ENCODE measurements around the gene TTC21A. TPM values are rescaled to one million over a fixed set of nuclear protein-coding genes. Genes with fewer than 3 reads are reported as not detected.

Gene TTC21A
- total RNA-seq, 3 donors from 2014 or later, result 5.9 to 16.1 (median 13.1) TPM

DNA sequence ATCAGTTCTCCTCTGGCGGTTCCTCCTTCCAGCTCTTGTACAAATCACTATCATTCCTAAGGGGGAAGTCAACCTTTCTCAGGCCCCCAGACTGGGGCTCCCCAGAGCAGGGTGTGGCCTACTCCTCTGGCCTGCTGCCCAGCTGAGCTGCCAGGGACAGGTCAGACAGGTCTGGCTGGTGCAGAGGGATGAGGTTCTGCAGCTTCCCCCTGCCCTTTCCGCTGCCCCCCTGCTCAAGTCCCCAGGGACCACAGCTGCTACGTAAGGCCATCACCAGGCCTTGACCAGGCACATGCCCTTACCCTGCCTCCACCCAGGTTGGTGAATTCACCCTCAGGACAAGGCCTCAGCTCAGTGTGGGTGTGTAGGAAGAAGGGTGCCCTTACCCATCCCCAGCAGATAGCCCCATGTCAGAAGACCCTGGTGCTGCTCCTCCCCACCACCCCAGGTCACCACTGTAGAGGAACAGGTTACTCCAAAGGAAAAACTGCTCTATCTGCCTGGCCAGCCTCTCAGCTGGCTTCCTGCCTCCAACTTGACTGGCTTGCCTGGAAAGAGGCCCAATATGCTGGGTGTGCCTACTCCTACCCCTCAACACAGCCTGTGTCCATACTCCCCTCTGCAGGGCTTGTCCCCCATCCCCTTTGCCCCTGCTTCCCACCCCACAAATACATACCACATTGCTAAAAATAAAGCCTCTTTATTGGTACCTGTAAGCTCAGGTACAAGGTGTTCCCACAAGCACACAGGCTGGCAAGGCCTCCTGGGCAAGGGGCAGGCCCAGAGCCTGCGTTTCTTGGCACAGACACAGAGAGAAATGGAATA lies 33.9 kb downstream of the TTC21A start:
- TF ChIP-seq POLR2A (IDR thresholded peaks at IDR 0.05) (no peak), POLR2AphosphoS5 (IDR thresholded peaks at IDR 0.05) (peak; percentile 61 to 84 (median 70))
- peak; percentile 93 to 95 for DNase-seq (ENCODE audit: low spot score in 2 of 2)
- Histone ChIP-seq H3K27ac (peak overlapping the region; percentile 92 to 94), H3K9me3 (no peaks in the 10 kb centered on the region), H3K27me3 (no peaks in the 10 kb centered on the region), H3K4me3 (peak overlapping the region in 1 of 3 donors; percentile 21), H3K36me3 (peaks cover 14% of the 10 kb centered on the region), H3K4me1 (peaks cover 7 to 44% of the 10 kb centered on the region in 2 donors)
- intact Hi-C loops (cut with DNase I; ENCODE audit: low total_unique reads), result no loop called here

DNA sequence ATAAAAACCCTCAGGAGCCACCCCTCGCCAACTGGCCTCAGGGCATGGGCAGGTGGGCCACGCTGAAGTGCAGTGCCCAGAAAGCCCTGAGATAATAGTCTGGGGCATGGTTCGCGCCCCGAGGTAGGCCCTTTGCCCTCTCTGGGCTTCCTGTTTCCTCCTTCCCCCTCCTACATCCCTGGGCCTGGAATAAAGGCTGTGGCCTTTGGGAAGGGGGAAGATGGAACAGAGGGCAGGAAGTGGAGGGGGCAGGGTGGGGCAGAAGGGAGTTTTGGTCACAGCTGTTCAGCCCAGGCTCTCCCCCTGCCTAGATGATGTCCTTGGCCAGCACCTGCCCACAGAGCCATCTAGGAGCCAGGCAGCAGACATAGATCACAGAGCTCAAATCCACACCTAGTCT lies 34.6 kb downstream of the TTC21A start:
- peak overlapping the region; percentile 92 to 94 for H3K27ac ChIP-seq
- peak overlapping the region in 1 of 3 donors; percentile 1 for H3K4me3 ChIP-seq
- peaks cover 14% of the 10 kb centered on the region for H3K36me3 ChIP-seq
- intact Hi-C loops (cut with DNase I; ENCODE audit: low total_unique reads), result no loop called here
- H3K4me1 ChIP-seq, result peaks cover 7 to 50% of the 10 kb centered on the region in 2 donors
- DNase-seq (ENCODE audit: low spot score in 2 of 2), result peak in 1 of 2 donors; percentile 64
- no peaks in the 10 kb centered on the region for H3K9me3 ChIP-seq
- TF ChIP-seq, protein P1, sequence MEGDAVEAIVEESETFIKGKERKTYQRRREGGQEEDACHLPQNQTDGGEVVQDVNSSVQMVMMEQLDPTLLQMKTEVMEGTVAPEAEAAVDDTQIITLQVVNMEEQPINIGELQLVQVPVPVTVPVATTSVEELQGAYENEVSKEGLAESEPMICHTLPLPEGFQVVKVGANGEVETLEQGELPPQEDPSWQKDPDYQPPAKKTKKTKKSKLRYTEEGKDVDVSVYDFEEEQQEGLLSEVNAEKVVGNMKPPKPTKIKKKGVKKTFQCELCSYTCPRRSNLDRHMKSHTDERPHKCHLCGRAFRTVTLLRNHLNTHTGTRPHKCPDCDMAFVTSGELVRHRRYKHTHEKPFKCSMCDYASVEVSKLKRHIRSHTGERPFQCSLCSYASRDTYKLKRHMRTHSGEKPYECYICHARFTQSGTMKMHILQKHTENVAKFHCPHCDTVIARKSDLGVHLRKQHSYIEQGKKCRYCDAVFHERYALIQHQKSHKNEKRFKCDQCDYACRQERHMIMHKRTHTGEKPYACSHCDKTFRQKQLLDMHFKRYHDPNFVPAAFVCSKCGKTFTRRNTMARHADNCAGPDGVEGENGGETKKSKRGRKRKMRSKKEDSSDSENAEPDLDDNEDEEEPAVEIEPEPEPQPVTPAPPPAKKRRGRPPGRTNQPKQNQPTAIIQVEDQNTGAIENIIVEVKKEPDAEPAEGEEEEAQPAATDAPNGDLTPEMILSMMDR (IDR thresholded peaks at IDR 0.05), result no peak
- TF ChIP-seq POLR2AphosphoS5 (IDR thresholded peaks at IDR 0.05) (peak in 2 of 3 donors; percentile 31 to 71), POLR2A (IDR thresholded peaks at IDR 0.05) (no peak)
- H3K27me3 ChIP-seq, result no peaks in the 10 kb centered on the region

DNA sequence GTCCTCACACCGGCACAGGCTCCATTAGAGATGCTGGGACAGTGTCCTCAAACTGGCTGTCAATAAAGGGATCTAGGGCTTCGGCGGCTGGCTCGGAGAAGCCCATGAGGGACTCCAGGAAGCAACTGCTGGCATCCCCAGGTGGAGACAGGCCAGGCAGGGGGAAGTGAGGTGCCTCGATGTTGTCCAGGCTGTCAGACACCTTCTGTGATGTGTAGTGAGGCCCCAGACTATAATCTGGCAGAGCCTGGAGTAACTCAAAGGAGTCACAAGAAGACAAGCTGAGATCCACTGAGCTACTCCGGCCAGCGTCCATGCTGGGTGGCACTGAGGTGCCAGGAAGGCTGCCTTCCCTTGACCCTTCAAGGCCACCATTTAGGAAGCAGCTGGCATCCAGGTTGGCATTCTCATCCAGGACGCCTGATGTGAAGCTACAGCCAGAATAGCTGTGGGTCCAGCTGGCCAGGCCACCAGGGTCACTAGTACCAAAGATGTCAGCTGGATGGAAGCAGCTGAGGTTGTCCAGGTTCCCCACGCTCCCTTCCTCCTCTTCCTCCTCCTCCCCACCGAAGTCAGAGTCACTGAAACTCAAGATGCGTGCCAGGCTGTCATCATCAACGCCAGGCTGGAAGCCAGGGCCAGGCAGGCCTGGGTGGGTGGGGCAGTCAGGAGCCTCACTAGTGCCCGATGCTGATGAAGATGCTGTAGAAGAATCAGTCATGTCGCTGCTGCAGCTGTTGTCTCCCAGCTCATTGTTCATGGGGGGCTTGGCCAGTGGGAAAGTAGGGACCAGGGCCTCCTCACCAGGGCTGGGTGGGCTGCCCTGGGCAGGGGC lies 35.8 kb downstream of the TTC21A start:
- Histone ChIP-seq H3K4me1 (peaks cover 12 to 55% of the 10 kb centered on the region in 2 donors), H3K27ac (peak overlapping the region; percentile 92 to 94), H3K4me3 (no peak overlapping the region), H3K27me3 (no peaks in the 10 kb centered on the region), H3K9me3 (no peaks in the 10 kb centered on the region), H3K36me3 (peaks cover 14% of the 10 kb centered on the region)
- TF ChIP-seq POLR2AphosphoS5 (IDR thresholded peaks at IDR 0.05), result peak in 1 of 3 donors; percentile 8
- TF ChIP-seq, protein P1 (IDR thresholded peaks at IDR 0.05), result no peak
- intact Hi-C loops (cut with DNase I; ENCODE audit: low total_unique reads), result no loop called here
- no peak for DNase-seq (ENCODE audit: low spot score in 2 of 2)

DNA sequence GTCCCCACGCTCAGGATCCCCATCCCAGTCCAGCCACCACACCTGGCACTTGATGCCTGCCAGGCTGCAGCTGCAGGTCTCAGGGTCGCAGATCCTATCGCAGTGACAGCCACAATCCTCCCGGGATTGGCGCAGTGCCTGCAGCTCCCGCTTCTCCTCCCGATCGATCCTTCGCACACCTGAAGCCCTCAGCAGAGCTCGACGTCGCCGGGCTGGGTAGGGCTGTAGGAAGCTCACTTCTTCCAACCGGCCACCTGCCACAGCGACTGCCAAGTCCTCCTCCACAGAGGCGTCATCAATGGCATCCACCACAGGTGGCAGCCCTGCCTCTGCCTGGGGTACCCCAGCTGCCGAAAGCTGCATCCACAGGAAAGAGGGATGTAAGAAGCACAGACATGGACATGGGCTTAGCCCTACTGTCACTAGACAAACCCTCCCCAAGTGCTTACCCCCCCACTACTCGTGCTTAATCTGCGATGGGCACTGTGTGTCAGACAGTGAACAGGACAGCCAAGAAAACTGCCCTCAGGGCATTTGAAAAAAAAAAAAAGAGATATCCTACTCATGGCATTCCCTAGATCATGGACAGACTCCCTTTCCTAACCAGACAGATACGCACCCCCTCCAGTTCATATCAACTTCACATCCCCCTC lies 36.7 kb downstream of the TTC21A start:
- Histone ChIP-seq H3K9me3 (no peaks in the 10 kb centered on the region), H3K27me3 (no peaks in the 10 kb centered on the region), H3K4me1 (peaks cover 12 to 60% of the 10 kb centered on the region in 2 donors), H3K36me3 (peaks cover 14% of the 10 kb centered on the region), H3K27ac (peak overlapping the region; percentile 92 to 94), H3K4me3 (no peak overlapping the region)
- intact Hi-C loops (cut with DNase I; ENCODE audit: low total_unique reads), result no loop called here
- TF ChIP-seq, protein P1 (IDR thresholded peaks at IDR 0.05), result no peak
- TF ChIP-seq POLR2AphosphoS5 (IDR thresholded peaks at IDR 0.05) (no peak), POLR2A (IDR thresholded peaks at IDR 0.05) (no peak)
- DNase-seq (ENCODE audit: low spot score in 2 of 2), result no peak

DNA sequence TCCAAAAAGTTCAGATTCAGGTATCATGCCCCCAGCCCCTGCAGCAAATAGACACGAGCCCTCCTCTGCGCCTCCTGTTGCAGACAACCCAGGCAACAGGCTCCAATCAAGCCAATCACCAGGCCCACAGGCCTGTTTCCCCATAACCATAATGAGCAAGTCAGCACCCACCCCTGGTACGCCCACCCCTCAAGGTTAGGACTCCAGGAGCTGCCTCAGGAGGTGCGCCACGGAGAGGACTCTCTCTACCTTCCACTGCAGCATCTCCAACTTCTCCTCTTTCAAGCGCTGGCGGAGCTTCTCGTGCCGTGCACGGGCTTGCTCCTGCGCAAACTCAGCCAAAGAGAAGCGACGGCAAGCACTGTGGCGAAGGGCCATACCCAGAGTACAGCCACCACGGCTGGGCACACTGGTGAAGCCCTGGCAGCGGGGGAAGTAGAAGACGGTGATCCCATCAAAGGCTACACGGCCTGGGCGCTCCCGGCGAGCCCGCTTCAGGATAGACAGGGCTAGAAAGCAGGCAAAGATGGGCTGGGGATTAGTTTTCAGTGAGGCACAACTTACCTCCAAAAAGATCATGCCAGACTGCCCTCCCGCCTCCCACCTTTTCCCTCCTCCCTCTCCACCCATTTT lies 37.4 kb downstream of the TTC21A start:
- Histone ChIP-seq H3K27ac (peak overlapping the region in 1 of 2 donors; percentile 94), H3K9me3 (no peaks in the 10 kb centered on the region), H3K4me1 (peaks cover 16 to 60% of the 10 kb centered on the region in 2 donors), H3K4me3 (no peak overlapping the region), H3K27me3 (no peaks in the 10 kb centered on the region), H3K36me3 (peaks cover 14% of the 10 kb centered on the region)
- DNase-seq (ENCODE audit: low spot score in 2 of 2), result no peak
- intact Hi-C loops (cut with DNase I; ENCODE audit: low total_unique reads), result no loop called here
- no peak for TF ChIP-seq POLR2A (IDR thresholded peaks at IDR 0.05)
- no peak for TF ChIP-seq POLR2AphosphoS5 (IDR thresholded peaks at IDR 0.05)
- TF ChIP-seq, protein P1 (IDR thresholded peaks at IDR 0.05), result no peak

All from breast epithelium (tissue), 4 donors.